K562 (cell line): Measurements from ENCODE around the gene SIK3. TPM values are rescaled to one million over a fixed set of nuclear protein-coding genes. Genes with fewer than 3 reads are reported as not detected.

Source experiments
- ATAC-seq: fragments of 200-7000 bp; cut with Tn5 transposase; 3 replicates; pipeline ENCODE4 v1.9.1; 2020; ENCODE audit warnings: moderate library complexity
- BruUV-seq: library from RNA; stranded (reverse); fragments of 400-500 nt; replicated peaks from 2 replicates; lab custom pipeline; 2021; lab: Mats Ljungman, UMichigan
- CTCF ChIA-PET: fragments of 300-600 bp; formaldehyde crosslinking; extraction: SDS; loops from one replicate; lab custom pipeline; 2021; ENCODE audit warnings: low intra/inter-chr PET ratio; lab: Yijun Ruan, JAX
- POLR2A ChIA-PET: fragments of 300-600, 350-650 bp; sonication (Branson Sonifier 250); formaldehyde crosslinking; extraction: SDS; loops from one replicate; lab custom pipeline; 2021; ENCODE audit warnings: antibody characterized with exemption, inconsistent platforms; lab: Yijun Ruan, JAX
- DNase-seq, 4 experiments: peaks; one replicate each; pipeline versions ENCODE4 v3.0.0 to v3.0.0-alpha.2; 2011 to 2018; ENCODE audit warnings: low spot score in 3 of 4, mixed read lengths in 3 of 4; ENCODE audit errors: extremely low read depth in 1 of 4
- FAIRE-seq: peaks from 2 replicates; lab custom pipeline; 2011; peaks lifted over from hg19 to GRCh38; lab: Jason Lieb, UNC
- H2AFZ ChIP-seq: 2 replicates; pipeline ENCODE4 v1.6.0; 2011; ENCODE audit warnings: low read depth, low read length, control low read depth, inconsistent platforms
- H3K27ac ChIP-seq: fragments of 200-600 bp; 3 replicates; pipeline ENCODE4 v1.8.0; 2011; ENCODE audit warnings: low read depth, mild to moderate bottlenecking, control low read depth, inconsistent platforms, low read length, moderate library complexity, mixed read lengths; ENCODE audit errors: extremely low read depth
- H3K27me3 ChIP-seq, 2 experiments: fragments of 300-600 bp in 1 of 2; 2 replicates in 1 of 2; 3 replicates in 1 of 2; pipeline versions ENCODE4 v1.6.0 to v1.8.0; 2011; ENCODE audit warnings: inconsistent platforms in 2 of 2, low read length in 2 of 2, mild to moderate bottlenecking in 1 of 2, mixed read lengths in 1 of 2, moderate library complexity in 1 of 2; ENCODE audit not compliant: control insufficient read depth in 2 of 2, insufficient read depth in 2 of 2
- H3K36me3 ChIP-seq: fragments of 300-600 bp; 3 replicates; pipeline ENCODE4 v1.8.0; 2011; ENCODE audit warnings: mild to moderate bottlenecking, low read length, inconsistent platforms; ENCODE audit not compliant: control insufficient read depth, insufficient read depth
- H3K4me1 ChIP-seq, 2 experiments: fragments of 200-600 bp in 1 of 2; replicated peaks in 1 of 2; 2 replicates in 1 of 2; 3 replicates in 1 of 2; pipeline versions ENCODE4 v1.5.1 to v1.8.0; 2011; ENCODE audit warnings: inconsistent platforms in 2 of 2, low read length in 2 of 2, mild to moderate bottlenecking in 1 of 2, mixed read lengths in 1 of 2, moderate library complexity in 1 of 2; ENCODE audit not compliant: control insufficient read depth in 2 of 2, insufficient read depth in 2 of 2
- H3K4me2 ChIP-seq: 2 replicates; pipeline ENCODE4 v1.6.1; 2011; ENCODE audit warnings: low read length, control low read depth, inconsistent platforms, mixed read lengths; ENCODE audit not compliant: insufficient read depth
- H3K4me3 ChIP-seq: fragments of 200-600 bp; sonication (generic), shearing (Covaris generic); 2 replicates; pipeline ENCODE4 v1.5.1; 2016; ENCODE audit warnings: control low read depth, inconsistent platforms
- H3K79me2 ChIP-seq: fragments of 200-600 bp; 3 replicates; pipeline ENCODE4 v1.8.0; 2011; ENCODE audit warnings: low read length, inconsistent platforms; ENCODE audit not compliant: control insufficient read depth, insufficient read depth
- H3K9ac ChIP-seq, 2 experiments: 2 replicates each; pipeline versions ENCODE4 v1.6.0 to v1.6.1; 2011; ENCODE audit warnings: low read depth in 2 of 2, low read length in 2 of 2, control low read depth in 1 of 2, inconsistent platforms in 1 of 2, mild to moderate bottlenecking in 1 of 2, mixed read lengths in 1 of 2; ENCODE audit not compliant: insufficient read depth in 1 of 2
- H3K9me1 ChIP-seq: one replicate; pipeline ENCODE4 v1.6.0; 2011; ENCODE audit warnings: inconsistent platforms, mild to moderate bottlenecking, low read length, moderate library complexity; ENCODE audit not compliant: control insufficient read depth, insufficient read depth
- H3K9me3 ChIP-seq: replicated peaks from 2 replicates; pipeline ENCODE4 v1.5.1; 2011; ENCODE audit warnings: low read depth, low read length, inconsistent platforms; ENCODE audit not compliant: control insufficient read depth, insufficient read depth
- H4K20me1 ChIP-seq: replicated peaks from 2 replicates; pipeline ENCODE4 v1.6.1; 2011; ENCODE audit warnings: low read length, inconsistent platforms, mixed read lengths; ENCODE audit not compliant: control insufficient read depth, insufficient read depth
- C11orf30 ChIP-seq: fragments of 450-650 bp; IDR thresholded peaks from 2 replicates; pipeline ENCODE4 v1.6.1; 2016; ENCODE audit warnings: low read depth, mild to moderate bottlenecking
- CBFA2T2 ChIP-seq: fragments of 450-650 bp; conservative IDR thresholded peaks from 2 replicates; pipeline ENCODE4 v1.6.1; 2017; ENCODE audit warnings: mild to moderate bottlenecking
- CEBPB ChIP-seq: fragments of 450-650 bp; IDR thresholded peaks from 2 replicates; pipeline ENCODE4 v1.6.1; 2016; ENCODE audit warnings: missing genetic modification characterization, missing compliant biosample characterization
- CEBPG ChIP-seq, 3 experiments: fragments of 200-800 bp in 1 of 3; sonication (Bioruptor generic) in 1 of 3; sonication (generic) in 1 of 3; formaldehyde crosslinking in 1 of 3; IDR thresholded peaks in 2 of 3; conservative IDR thresholded peaks in 1 of 3; 2 replicates each; pipeline versions ENCODE4 v1.6.1 to v1.8.0; 2016 to 2022; ENCODE audit warnings: missing compliant biosample characterization in 2 of 3, missing genetic modification characterization in 2 of 3, mild to moderate bottlenecking in 1 of 3, missing genetic modification reagents in 1 of 3
- FOXM1 ChIP-seq, 2 experiments: fragments of 450-650 bp in 1 of 2; sonication (generic) in 1 of 2; formaldehyde crosslinking in 1 of 2; IDR thresholded peaks; 2 replicates each; pipeline versions ENCODE4 v1.6.1 to v1.9.0; 2017 to 2022; ENCODE audit warnings: low read depth in 2 of 2, mild to moderate bottlenecking in 2 of 2, missing genetic modification reagents in 1 of 2, moderate library complexity in 1 of 2
- MAFF ChIP-seq: IDR thresholded peaks from 2 replicates; pipeline ENCODE4 v1.6.1; 2012; ENCODE audit warnings: low read length, improper control_type of control experiment
- MAFG ChIP-seq: fragments of 450-650 bp; conservative IDR thresholded peaks from 2 replicates; pipeline ENCODE4 v1.6.1; 2016; ENCODE audit warnings: missing genetic modification characterization, missing compliant biosample characterization
- MAFK ChIP-seq: IDR thresholded peaks from 2 replicates; pipeline ENCODE4 v1.6.1; 2011; ENCODE audit warnings: low read length, improper control_type of control experiment
- ZNF316 ChIP-seq: fragments of 450-650 bp; IDR thresholded peaks from 2 replicates; pipeline ENCODE4 v1.6.1; 2016
- ZNF444 ChIP-seq: fragments of 250-450 bp; sonication (Bioruptor Pico); IDR thresholded peaks from 2 replicates; pipeline ENCODE4 v1.4.0; 2020; ENCODE audit warnings: mild to moderate bottlenecking, moderate library complexity
- ZNF77 ChIP-seq: fragments of 250-450 bp; sonication (Bioruptor Pico); IDR thresholded peaks from 2 replicates; pipeline ENCODE4 v1.5.0; 2020
- WGBS: fragments of 100-300 bp; shearing (Covaris generic); methylation state at CpG from one replicate; pipeline ENCODE4 v1.1.6; 2016; ENCODE audit warnings: low coverage, mixed read lengths; ENCODE audit not compliant: insufficient coverage; ENCODE audit errors: missing lambda C conversion rate; 5-methylcytosine and 5-hydroxymethylcytosine counted together
- in situ Hi-C: fragments of 300-500 bp; cut with MboI; formaldehyde crosslinking; loops from 4 replicates; pipeline ENCODE4 v1.15.0; 2018; ENCODE audit warnings: inconsistent platforms, mixed read lengths
- intact Hi-C: fragments of 100-400 bp; cut with micrococcal nuclease; formaldehyde crosslinking; loops from 2 replicates; pipeline ENCODE4 v1.14.2; 2022
- polyA plus RNA-seq, 8 experiments: library from polyadenylated mRNA; depleted of rRNA in 4 of 8; stranded (reverse) in 5 of 8; unstranded in 3 of 8; fragments of >200 nt; fragmentation: Nextera tagmentation in 2 of 8; fragmentation: Illumina TruSeq in 1 of 8; extraction: Ambion mirVana in 2 of 8; extraction: Trizol in 1 of 8; gene quantifications; 2 replicates each; pipeline versions ENCODE4 v1.2.1 to v1.2.3, GENCODE V29; 2011 to 2014; ENCODE audit warnings: inconsistent platforms in 1 of 8, missing spikeins in 1 of 8
- total RNA-seq, 7 experiments: library from RNA; depleted of rRNA in 6 of 7; stranded (reverse); fragments of >200 nt in 6 of 7; fragmentation: Illumina TruSeq in 2 of 7; extraction: Trizol in 2 of 7; gene quantifications; 2 replicates each; pipeline versions ENCODE4 v1.2.1 to v1.2.3, GENCODE V29; 2011 to 2021; ENCODE audit warnings: low replicate concordance in 1 of 7
- TF ChIP-seq, protein P1 (sequence below): fragments of 250-450 bp; sonication (Bioruptor Pico); IDR thresholded peaks from 2 replicates; pipeline ENCODE4 v1.4.0; 2020; ENCODE audit warnings: borderline replicate concordance
- TF ChIP-seq, protein P2 (sequence below): sonication (generic); formaldehyde crosslinking; IDR thresholded peaks from 2 replicates; pipeline ENCODE4 v1.8.0; 2023; ENCODE audit warnings: mild to moderate bottlenecking, missing genetic modification reagents

SIK3 gene
- total and polyA plus RNA-seq, 9 of the 15 experiments (the other 6 are each of a cell fraction or from before 2014, with no cell fraction given), result 1.6 to 21.6 (median 8.0) TPM

DNA sequence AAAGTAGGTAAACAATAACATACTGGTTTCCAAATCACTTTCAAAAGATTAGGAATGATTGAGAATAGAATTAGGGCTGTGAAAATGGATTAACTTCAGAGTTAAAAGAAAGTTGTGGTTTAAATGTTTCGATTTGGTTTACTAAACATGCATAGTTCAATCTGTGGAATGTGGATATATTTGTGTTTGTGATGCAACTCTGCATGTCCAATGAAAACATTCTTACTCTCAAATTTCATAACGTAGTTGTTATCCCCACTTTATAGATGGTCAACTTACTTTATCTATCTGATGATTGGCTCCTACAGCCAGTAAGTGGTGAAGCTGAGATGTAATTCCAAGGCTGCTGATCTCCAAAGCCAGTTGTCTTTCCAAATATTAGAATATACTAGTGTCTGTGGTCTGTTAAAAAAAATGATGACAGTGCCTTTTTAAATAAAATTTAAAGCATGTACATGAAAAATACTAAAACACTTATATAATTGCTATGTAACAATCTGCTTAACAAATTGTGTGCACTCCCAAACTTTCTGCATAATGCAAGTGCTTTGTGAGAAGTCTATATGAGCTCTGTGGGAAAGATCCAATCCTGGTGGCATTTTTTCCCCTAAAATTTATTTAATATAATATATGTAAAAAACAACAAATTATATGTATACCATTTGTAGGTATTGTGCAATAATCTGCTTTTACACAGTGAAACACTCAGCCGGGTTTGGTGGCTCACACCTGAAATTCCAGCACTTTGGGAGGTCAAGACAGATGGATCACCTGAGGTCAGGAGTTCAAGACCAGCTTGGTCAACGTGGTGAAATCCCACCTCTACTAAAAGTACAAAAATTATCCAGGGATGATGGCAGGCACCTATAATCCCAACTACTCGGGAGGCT, 9.7 kb upstream of the SIK3 start:
- no peak overlapping the region for H3K9ac ChIP-seq

More for the DNA sequence above, 9.7 kb upstream of the SIK3 start:
- no peak for ATAC-seq
- Histone ChIP-seq H3K4me1 (peaks cover 0 to 7% of the 10 kb centered on the region in 2 experiments; a peak in 2 of 5 replicates), H3K36me3 (no peaks in the 10 kb centered on the region), H2AFZ (no peak overlapping the region)
- ChIA-PET CTCF (no interaction called here), POLR2A (no interaction called here)
- TF ChIP-seq ZNF316, result peak; percentile 88
- no peak for TF ChIP-seq ZNF444 (CRISPR knock-in tag)
- TF ChIP-seq CEBPB (tag), result peak; percentile 83
- TF ChIP-seq MAFG, result peak; percentile 58
- TF ChIP-seq ZNF77, result no peak
- TF ChIP-seq, protein P1, sequence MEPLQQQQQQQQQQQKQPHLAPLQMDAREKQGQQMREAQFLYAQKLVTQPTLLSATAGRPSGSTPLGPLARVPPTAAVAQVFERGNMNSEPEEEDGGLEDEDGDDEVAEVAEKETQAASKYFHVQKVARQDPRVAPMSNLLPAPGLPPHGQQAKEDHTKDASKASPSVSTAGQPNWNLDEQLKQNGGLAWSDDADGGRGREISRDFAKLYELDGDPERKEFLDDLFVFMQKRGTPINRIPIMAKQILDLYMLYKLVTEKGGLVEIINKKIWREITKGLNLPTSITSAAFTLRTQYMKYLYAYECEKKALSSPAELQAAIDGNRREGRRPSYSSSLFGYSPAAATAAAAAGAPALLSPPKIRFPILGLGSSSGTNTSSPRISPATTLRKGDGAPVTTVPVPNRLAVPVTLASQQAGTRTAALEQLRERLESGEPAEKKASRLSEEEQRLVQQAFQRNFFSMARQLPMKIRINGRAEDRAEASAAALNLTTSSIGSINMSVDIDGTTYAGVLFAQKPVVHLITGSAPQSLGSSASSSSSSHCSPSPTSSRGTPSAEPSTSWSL (CRISPR knock-in tag), result no peak
- peak; percentile 51; the same call in 1 of the 2 replicates for TF ChIP-seq MAFK
- TF ChIP-seq FOXM1 (IDR thresholded peaks at IDR 0.05; ENCODE audit: low read depth), result no peak
- TF ChIP-seq FOXM1 (CRISPR knock-in tag; IDR thresholded peaks at IDR 0.05; ENCODE audit: low read depth), result no peak
- peak; percentile 65 for TF ChIP-seq MAFF
- TF ChIP-seq, protein P2, sequence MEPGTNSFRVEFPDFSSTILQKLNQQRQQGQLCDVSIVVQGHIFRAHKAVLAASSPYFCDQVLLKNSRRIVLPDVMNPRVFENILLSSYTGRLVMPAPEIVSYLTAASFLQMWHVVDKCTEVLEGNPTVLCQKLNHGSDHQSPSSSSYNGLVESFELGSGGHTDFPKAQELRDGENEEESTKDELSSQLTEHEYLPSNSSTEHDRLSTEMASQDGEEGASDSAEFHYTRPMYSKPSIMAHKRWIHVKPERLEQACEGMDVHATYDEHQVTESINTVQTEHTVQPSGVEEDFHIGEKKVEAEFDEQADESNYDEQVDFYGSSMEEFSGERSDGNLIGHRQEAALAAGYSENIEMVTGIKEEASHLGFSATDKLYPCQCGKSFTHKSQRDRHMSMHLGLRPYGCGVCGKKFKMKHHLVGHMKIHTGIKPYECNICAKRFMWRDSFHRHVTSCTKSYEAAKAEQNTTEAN, result no peak
- TF ChIP-seq CBFA2T2, result no peak
- TF ChIP-seq CEBPG (CRISPR knock-in tag; IDR thresholded peaks at IDR 0.05), result no peak
- TF ChIP-seq CEBPG (tag; conservative IDR thresholded peaks at IDR 0.05 in 1 of 2, IDR thresholded peaks at IDR 0.05 in 1 of 2), result peak in 1 of 2 experiments; percentile 92; a peak in 2 of 4 replicates
- peak; percentile 58 for TF ChIP-seq C11orf30
- TF ChIP-seq, all 486 proteins: peak for 7
- intact Hi-C loops, result loop anchor here (2.0 kb wide), 1 partner anchor 119 kb away; no protein-coding TSS in a partner anchor
- H4K20me1 ChIP-seq, result no peaks in the 10 kb centered on the region
- H3K9me3 ChIP-seq, result no peaks in the 10 kb centered on the region
- in situ Hi-C loops, result loop anchor here (10.0 kb wide), 1 partner anchor 373 kb away; no protein-coding TSS in a partner anchor
- DNase-seq (no peak), FAIRE-seq (no peak)
- no peak overlapping the region for H3K4me2 ChIP-seq
- 3% methylated on average over 5 of the region's 5 CpGs for WGBS
- no peaks in the 10 kb centered on the region for H3K9me1 ChIP-seq
- no peak overlapping the region for H3K27ac ChIP-seq
- H3K79me2 ChIP-seq, result no peaks in the 10 kb centered on the region
- no peaks in the 10 kb centered on the region; a peak in 1 of 5 replicates for H3K27me3 ChIP-seq
- no TSS peak for BruUV-seq
- H3K4me3 ChIP-seq, result no peak overlapping the region
